ENCODE measurements around the gene HOXB8. TPM values are rescaled to one million over a fixed set of nuclear protein-coding genes. Genes with fewer than 3 reads are reported as not detected.

HOXB8 gene
- total RNA-seq, 1 donor from 2014 or later, result 0.98 TPM

DNA sequence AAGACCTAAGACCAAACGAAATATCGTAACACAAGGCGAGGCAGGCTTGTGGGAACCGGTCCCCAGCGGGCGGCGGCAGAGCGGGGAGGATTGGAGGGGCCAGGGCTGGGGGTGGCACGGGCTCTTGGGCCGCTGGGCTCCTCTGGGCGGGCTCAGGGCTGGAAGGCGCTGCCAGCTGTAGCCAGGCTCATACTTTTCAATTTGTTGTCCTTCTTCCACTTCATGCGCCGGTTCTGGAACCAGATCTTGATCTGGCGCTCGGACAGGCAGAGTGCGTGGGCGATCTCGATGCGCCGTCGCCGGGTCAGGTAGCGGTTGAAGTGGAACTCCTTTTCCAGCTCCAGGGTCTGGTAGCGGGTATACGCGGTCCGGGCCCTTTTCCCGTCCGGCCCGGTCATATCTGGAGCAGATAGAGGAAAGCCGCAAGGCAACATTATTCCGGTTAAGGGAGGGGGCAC lies 23.0 kb downstream of the HOXB8 start:
- intact Hi-C loops (cut with DNase I), result loop anchor here (5.0 kb wide), 1 partner anchor 100 kb away; no protein-coding TSS in a partner anchor
- no peak for ATAC-seq
- DNase-seq (ENCODE audit: low spot score), result no peak

DNA sequence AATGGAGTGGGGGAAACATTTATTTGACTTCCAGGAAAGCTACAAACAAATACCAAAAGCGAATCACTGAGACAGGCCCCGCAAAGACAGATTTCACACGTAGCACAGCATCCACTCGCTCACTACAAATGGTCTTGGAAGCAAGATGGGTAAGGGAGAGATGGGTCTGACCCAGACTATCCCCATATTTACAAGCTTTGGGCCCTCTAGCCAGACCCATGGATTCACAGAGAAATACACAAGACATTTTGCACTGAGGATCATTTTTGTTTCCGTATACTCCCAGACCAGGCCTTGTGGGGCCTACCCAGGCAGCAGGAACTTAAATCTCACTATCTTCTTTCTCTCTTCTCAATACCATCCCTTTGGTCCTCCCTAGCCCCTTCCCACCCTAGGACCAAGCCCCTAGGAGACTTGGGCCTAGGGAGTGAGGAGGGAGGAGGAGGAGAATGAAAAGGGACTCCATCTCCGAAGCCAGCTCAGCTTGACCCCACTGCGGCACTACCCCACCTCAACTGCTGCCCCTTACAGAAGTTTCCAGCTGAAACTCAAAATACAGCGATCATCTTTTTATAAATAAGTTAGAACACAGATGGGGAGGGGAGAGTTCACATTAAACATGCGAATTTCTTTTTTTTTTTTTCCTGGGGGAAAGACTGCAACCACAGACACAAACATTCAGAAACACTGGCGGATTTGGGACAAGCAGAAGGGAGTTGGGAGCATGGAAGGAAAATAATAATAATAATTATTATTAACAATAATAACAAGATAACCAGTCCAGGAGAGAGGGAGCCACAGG lies 23.6 kb downstream of the HOXB8 start:
- DNase-seq (ENCODE audit: low spot score) (no peak), ATAC-seq (no peak)
- intact Hi-C loops (cut with DNase I), result loop anchor here (5.0 kb wide), 1 partner anchor 99 kb away; no protein-coding TSS in a partner anchor

DNA sequence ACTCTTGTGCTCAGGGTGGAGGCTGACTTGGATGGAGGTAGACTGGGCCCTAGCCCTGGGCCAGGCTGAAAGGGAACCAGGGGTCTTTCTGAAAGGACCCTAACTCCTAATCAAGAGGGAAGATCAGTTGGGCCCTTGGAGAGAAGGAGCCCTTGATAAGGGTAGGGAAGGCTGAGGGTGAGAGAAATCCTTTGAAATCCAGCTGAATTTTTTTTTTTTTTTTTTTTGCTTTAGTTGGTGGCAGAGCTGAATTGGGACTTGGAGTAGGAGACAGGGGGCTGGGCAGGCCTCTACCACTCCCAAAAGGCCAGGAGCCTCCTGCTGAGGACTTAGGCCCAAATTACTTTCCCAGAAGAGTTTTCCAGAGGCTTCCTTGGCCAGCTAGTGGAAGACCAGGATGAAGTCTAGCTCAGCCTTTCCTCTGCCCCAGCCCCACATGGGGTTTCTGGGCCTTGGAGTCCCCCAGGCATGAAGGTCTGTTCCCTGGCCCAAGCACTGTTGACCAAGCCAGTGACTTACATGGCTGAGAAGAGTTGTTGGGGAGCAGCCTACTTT lies 24.4 kb downstream of the HOXB8 start:
- DNase-seq (ENCODE audit: low spot score), result no peak
- intact Hi-C loops (cut with DNase I), result loop anchor here (5.0 kb wide), 1 partner anchor 98 kb away; no protein-coding TSS in a partner anchor
- no peak for ATAC-seq

- intact Hi-C loops (cut with DNase I), result loop anchor here (5.0 kb wide), 1 partner anchor 98 kb away; no protein-coding TSS in a partner anchor
- no peak for ATAC-seq
- no peak for DNase-seq (ENCODE audit: low spot score)
Measured at GRCh38 chr17:48589831-48590606, 25.1 kb downstream of the HOXB8 start, which contains the start of gene HOXB3. Gene HOXB3, minus strand, starts transcription at chr17:48590241. Its CDS starts 37,767 bp downstream, at chr17:48552474.

- DNase-seq (ENCODE audit: low spot score) (no peak), ATAC-seq (no peak)
- intact Hi-C loops (cut with DNase I), result no loop called here
Measured at GRCh38 chr17:48589060-48589830, 25.8 kb downstream of the HOXB8 start.

DNA sequence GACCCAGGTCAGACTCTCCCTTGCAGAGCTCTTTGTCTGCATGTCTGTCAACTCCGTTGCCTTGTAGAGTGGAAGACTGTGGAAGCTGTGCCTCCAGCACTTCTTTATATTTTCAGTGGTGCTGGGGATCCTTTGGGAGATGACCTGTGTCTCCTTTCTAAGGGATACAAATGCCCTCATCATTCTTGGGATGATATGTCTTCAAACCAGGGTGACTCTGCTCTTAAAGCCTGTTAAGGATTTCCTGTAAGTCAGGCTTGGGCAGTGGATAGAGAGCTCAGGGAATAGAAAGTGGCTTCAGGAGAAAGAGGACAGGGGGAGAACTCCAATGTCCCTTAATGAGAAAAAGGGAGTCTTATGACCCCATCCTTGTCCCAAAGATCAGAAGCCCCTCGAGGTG lies 26.6 kb downstream of the HOXB8 start:
- intact Hi-C loops (cut with DNase I), result no loop called here
- DNase-seq (ENCODE audit: low spot score) (no peak), ATAC-seq (no peak)

DNA sequence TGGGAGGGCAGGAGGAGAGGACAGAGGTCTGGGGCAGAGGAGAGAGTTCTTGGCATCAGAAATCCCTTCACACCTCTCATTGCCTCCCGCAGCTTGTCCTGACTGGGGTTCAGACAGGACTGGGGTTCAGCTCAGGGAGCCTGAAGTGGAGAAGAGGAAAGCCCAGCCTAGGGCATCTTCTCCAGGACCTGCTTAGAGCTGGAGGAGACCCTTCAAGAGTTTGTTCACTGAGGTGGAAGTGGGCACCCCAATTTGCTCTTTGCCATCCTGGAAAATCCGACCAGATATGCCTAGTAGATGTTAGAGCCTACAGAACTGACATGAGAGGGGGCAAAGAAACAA lies 27.0 kb downstream of the HOXB8 start:
- no peak for ATAC-seq
- intact Hi-C loops (cut with DNase I), result no loop called here

GRCh38 chr17:48587276-48588073 lies 27.6 kb downstream of the HOXB8 start:
- intact Hi-C loops (cut with DNase I), result no loop called here
- DNase-seq (ENCODE audit: low spot score) (no peak), ATAC-seq (no peak)

More for the DNA sequence above, 27.0 kb downstream of the HOXB8 start:
- no peak for DNase-seq (ENCODE audit: low spot score)

DNA sequence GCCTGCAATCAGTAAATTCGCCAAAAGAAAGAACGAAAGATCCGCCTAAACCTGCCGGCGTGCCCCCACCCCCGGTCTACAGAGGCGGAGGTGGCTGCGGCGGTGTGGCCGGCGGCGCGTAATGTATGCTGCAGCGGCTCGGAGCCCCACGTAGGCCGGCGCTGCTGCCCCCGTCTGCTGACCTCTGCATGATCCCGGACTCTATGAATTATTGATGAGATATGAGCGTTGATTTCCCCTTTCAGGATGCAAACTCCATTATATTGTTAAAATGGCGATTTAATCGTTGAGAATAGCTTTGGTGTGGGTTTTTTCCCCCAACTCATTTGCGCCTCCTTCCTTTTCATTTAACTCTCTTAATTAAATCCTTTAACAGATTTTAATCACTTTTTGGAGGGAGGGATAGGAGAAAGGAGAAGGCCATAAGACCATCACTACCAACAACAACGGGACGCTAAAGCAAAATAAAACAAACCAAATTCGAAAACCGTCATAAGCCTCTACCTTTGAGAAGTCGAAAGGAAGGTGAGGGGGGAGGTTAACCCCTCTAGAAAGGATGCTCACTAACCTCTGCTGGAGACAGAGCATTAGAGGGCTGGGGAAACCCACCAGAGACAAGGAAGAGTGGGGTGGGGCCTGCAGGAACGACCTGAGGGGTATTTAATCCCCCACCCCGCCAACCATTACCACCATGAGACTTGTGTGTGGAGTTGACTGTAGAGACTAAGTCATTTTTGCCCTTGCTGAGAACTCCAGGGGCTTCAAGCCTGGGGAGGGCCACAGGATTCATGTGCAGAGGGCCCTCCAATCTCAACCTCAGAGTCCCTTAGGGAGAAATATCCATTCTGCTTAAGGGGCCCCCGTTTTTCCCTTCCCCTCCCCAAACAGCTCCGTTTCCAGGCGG lies 28.5 kb downstream of the HOXB8 start:
- intact Hi-C loops (cut with DNase I), result no loop called here
- no peak for DNase-seq (ENCODE audit: low spot score)
- no peak for ATAC-seq

DNA sequence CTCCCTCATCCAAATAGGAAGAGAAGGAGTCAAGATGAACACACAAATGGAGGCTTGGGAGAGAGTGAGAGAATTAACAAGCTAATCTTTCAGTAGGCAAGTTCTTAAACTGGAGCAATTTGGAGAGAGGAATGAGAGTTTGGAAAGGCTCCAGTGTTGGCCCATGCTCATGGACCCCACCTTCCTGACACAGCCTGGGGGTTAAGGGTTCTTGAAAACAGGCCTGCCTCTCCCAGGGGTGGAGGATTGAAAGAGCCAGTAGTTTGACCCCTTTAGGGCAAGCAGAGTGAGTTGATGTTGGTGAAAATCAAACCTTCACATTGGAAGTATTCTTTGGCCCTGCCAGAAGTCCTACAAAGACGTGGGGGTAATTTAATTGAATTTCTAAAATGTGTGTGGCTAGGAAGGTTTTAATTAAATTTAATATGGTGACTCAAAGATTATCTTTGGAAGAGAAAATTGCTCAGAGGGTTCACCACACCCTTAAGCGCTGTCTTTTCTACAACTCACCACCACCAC lies 30.8 kb downstream of the HOXB8 start:
- no peak for DNase-seq (ENCODE audit: low spot score)
- intact Hi-C loops (cut with DNase I), result no loop called here
- no peak for ATAC-seq

DNA sequence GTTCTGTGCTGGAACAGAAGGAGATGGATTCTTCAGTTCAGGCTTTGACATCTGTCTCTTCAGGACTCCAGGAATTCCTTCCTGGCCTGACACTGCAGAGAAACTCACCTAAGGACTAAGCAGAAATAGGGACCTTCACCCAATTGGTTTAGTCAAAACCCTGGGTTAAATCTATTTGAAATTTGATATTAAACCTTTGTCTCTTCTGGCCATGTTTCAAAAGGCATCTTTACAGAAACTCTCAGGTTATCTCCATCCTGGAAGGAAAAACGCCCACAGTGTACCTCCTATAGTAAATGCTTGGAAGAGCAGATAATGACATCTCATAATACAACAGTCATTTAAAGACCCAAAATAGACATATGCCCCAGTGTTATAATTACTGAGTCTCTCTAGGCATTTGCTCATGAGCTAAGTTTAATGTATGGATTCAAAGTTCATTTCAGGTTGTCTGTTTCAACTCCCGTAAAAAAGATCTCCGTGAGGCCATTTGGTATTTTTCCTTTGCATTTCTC lies 31.3 kb downstream of the HOXB8 start:
- DNase-seq (ENCODE audit: low spot score) (no peak), ATAC-seq (no peak)
- intact Hi-C loops (cut with DNase I), result no loop called here

DNA sequence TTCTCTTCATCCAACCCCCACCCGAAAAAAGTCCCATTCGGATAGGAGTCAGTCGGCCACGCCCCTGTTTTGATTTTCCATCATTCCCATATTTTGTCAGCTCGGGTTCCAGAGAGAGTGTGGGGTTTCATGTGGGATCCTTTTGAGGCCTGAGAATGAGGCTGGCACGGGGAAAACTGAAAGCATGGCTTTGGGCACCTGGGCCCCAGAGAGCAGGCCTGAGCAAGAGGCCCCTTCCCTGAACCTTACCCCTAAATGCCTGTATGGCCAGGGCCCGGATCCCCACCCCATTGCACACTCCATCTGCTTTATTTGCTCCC lies 32.4 kb downstream of the HOXB8 start:
- ATAC-seq (no peak), DNase-seq (ENCODE audit: low spot score) (no peak)
- intact Hi-C loops (cut with DNase I), result no loop called here

- no peak for DNase-seq (ENCODE audit: low spot score)
- no peak for ATAC-seq
- intact Hi-C loops (cut with DNase I), result no loop called here
Measured at GRCh38 chr17:48579760-48580554, 35.1 kb downstream of the HOXB8 start.

DNA sequence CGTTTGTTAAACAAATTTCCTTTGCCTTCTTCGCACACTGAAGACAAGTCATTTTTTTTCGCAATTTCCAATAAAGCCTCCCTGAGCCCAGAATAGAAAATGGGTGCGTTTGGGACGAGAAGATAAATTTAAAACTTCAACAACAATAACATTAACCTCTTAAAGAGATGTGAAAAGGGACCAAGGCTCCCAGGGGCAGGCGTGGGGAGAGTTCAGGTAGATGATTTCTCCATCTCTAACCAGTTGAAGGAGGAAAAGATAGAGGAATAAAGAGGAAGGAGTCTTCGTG lies 35.7 kb downstream of the HOXB8 start:
- no peak for DNase-seq (ENCODE audit: low spot score)
- intact Hi-C loops (cut with DNase I), result no loop called here
- ATAC-seq, result no peak

- ATAC-seq (peak; percentile 45), DNase-seq (ENCODE audit: low spot score) (no peak)
- intact Hi-C loops (cut with DNase I), result no loop called here
Measured at GRCh38 chr17:48578616-48579470, 36.2 kb downstream of the HOXB8 start.
